Breast epithelium (tissue), 3 donors: ENCODE results near the gene CCDC88C.

Source experiments
- POLR2A ChIP-seq: fragments of 450-650 bp; IDR thresholded peaks from one replicate; pipeline ENCODE4 v1.6.1; 2016; ENCODE audit warnings: antibody characterized with exemption, mild to moderate bottlenecking, moderate library complexity
- POLR2AphosphoS5 ChIP-seq, 3 donors: sonication (generic); formaldehyde crosslinking; IDR thresholded peaks; one replicate each; pipeline ENCODE4 v1.6.1; 2017; ENCODE audit warnings: antibody characterized with exemption in 3 of 3
- TF ChIP-seq, protein P1 (sequence below), 3 donors: fragments of 450-650 bp; IDR thresholded peaks; one replicate each; pipeline ENCODE4 v1.5.1; 2016 to 2017; ENCODE audit warnings: antibody characterized with exemption in 3 of 3, mild to moderate bottlenecking in 3 of 3, moderate library complexity in 3 of 3

DNA sequence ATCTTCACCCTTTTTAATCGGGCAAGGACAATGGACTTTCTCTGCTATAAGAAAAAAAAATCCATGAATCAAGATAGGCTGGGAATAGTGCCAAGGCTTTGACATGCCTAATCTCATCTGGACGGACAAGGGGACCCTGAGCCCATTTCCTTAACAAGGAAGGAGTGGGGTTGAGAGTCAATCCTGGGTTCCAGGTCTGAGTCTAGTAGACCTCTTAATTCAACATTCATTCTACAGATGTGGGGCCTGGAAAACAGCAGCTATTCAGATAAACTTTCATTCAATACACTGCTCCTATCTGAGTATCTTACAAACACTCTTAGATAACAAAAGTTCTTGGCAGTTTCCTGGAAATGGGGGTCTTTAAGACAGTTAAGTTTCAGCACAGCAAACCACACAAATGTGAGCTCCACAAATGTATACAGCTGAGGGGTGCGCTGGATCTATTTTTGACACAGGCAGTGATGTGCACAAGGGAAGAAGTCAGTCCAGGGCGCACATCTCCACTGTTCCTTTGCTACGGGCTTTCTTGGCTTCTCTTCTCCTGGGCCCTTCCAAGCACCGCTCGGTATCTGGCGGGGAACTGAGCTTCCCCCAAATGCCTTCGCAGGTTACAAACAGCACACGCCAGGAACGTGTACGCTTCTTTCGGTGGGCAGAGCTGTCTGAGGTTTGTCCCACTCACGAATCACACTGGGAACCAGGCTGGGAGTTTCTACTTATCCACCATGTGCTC, 90.9 kb downstream of the CCDC88C start:
- TF ChIP-seq POLR2AphosphoS5 (IDR thresholded peaks at IDR 0.05) (no peak), POLR2A (no peak)
- TF ChIP-seq, protein P1, sequence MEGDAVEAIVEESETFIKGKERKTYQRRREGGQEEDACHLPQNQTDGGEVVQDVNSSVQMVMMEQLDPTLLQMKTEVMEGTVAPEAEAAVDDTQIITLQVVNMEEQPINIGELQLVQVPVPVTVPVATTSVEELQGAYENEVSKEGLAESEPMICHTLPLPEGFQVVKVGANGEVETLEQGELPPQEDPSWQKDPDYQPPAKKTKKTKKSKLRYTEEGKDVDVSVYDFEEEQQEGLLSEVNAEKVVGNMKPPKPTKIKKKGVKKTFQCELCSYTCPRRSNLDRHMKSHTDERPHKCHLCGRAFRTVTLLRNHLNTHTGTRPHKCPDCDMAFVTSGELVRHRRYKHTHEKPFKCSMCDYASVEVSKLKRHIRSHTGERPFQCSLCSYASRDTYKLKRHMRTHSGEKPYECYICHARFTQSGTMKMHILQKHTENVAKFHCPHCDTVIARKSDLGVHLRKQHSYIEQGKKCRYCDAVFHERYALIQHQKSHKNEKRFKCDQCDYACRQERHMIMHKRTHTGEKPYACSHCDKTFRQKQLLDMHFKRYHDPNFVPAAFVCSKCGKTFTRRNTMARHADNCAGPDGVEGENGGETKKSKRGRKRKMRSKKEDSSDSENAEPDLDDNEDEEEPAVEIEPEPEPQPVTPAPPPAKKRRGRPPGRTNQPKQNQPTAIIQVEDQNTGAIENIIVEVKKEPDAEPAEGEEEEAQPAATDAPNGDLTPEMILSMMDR (IDR thresholded peaks at IDR 0.05): no peak
